SK-N-SH (cell line): ENCODE measurements around the gene HTR6.

Experiments used
- CTCF ChIP-seq: fragments of 200-600 bp; sonication (generic); IDR thresholded peaks from 2 replicates; pipeline ENCODE4 v1.6.1; 2017; ENCODE audit warnings: antibody characterized with exemption, mild to moderate bottlenecking, moderate library complexity
- EZH2phosphoT487 ChIP-seq: fragments of 200-600 bp; sonication (generic); IDR thresholded peaks from 2 replicates; pipeline ENCODE4 v1.6.1; 2017; ENCODE audit warnings: low read depth, mixed run types, mild to moderate bottlenecking, antibody characterized with exemption, moderate library complexity, borderline replicate concordance
- IRF3 ChIP-seq: fragments of 150-350 bp; IDR thresholded peaks from 2 replicates; pipeline ENCODE4 v1.6.1; 2016; ENCODE audit warnings: mild to moderate bottlenecking, low read depth, low read length
- MXI1 ChIP-seq: IDR thresholded peaks from 2 replicates; pipeline ENCODE4 v1.6.1; 2012; ENCODE audit warnings: mild to moderate bottlenecking, low read depth, low read length, improper control_type of control experiment
- RCOR1 ChIP-seq: fragments of 150-350 bp; IDR thresholded peaks from 2 replicates; pipeline ENCODE4 v1.6.1; 2017; ENCODE audit warnings: antibody characterized with exemption, low read length
- SIN3A ChIP-seq: IDR thresholded peaks from 2 replicates; pipeline ENCODE4 v1.6.1; 2012; ENCODE audit warnings: low read depth, mild to moderate bottlenecking, low read length, moderate library complexity, borderline replicate concordance

GRCh38 chr1:19620786-19621185 lies 43.9 kb upstream of the HTR6 start:
- TF ChIP-seq CTCF = no peak
- TF ChIP-seq EZH2phosphoT487 = no peak
- TF ChIP-seq MXI1 = no peak
- no peak for TF ChIP-seq IRF3
- TF ChIP-seq SIN3A = no peak
- TF ChIP-seq RCOR1 = no peak
